GM12891 (cell line): ENCODE data around the gene AGGF1.

Experiments
- POLR2A ChIP-seq: IDR thresholded peaks from 2 replicates; pipeline ENCODE4 v1.6.1; 2011; ENCODE audit warnings: low read depth, low read length, control low read depth
- POLR2AphosphoS5 ChIP-seq: IDR thresholded peaks from 2 replicates; pipeline ENCODE4 v1.6.1; 2011; ENCODE audit warnings: low read depth, low read length, control low read depth

DNA sequence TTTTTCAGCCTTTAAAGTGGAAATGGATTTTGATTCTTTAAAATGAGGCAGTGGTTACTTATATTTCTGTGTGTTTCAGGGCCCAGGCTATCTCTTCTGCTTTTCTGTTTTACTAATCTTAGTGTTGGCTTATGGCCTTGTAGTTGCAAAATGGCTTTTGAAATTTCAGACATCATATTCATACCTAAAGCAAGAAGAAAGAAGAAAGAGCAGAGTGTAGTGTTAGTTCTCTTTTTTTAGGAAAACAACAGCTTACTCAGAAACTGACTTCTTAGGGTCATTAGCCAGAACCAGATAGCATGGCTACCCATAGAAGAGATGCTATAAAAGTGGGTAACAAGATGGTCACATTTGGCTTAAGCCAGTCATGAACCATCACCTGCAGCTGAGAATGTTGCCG is 36.0 kb downstream of the AGGF1 start:
- TF ChIP-seq POLR2A (no peak), POLR2AphosphoS5 (no peak)
